Endothelial cell of umbilical vein (primary cell): Measurements from ENCODE around the gene SDCBP2. TPM values are rescaled to one million over a fixed set of nuclear protein-coding genes. Genes with fewer than 3 reads are reported as not detected.

Experiments used
- BruUV-seq: library from RNA; stranded (reverse); fragments of 400-500 nt; replicated peaks from 2 replicates; lab custom pipeline; 2021; lab: Mats Ljungman, UMichigan
- CTCF ChIA-PET: fragments of 300-600, 350-600 bp; sonication (Branson Sonifier 250); formaldehyde crosslinking; loops from one replicate; lab custom pipeline; 2021; ENCODE audit warnings: antibody characterized with exemption, inconsistent platforms; lab: Charles Lee
- POLR2A ChIA-PET: fragments of 300-600, 350-600 bp; sonication (Branson Sonifier 250); formaldehyde crosslinking; loops from one replicate; lab custom pipeline; 2021; ENCODE audit warnings: antibody characterized with exemption, inconsistent platforms; lab: Charles Lee
- DNase-seq: peaks from one replicate; pipeline ENCODE4 v3.0.0-alpha.2; 2011; ENCODE audit warnings: low read depth, low spot score
- FAIRE-seq: peaks from 2 replicates; lab custom pipeline; 2011; peaks lifted over from hg19 to GRCh38; lab: Jason Lieb, UNC
- H2AFZ ChIP-seq: 2 replicates; pipeline ENCODE4 v1.6.0; 2012; ENCODE audit warnings: low read depth, low read length, control low read depth, inconsistent platforms
- H3K27ac ChIP-seq: 2 replicates; pipeline ENCODE4 v1.5.1; 2011; ENCODE audit warnings: low read depth, mild to moderate bottlenecking, control low read depth, low read length, moderate library complexity; ENCODE audit not compliant: insufficient read depth
- H3K27me3 ChIP-seq, 2 experiments: 2 replicates each; pipeline versions ENCODE4 v1.6.0 to v1.6.1; 2011; ENCODE audit warnings: low read length in 2 of 2, mixed read lengths in 1 of 2; ENCODE audit not compliant: control insufficient read depth in 2 of 2, insufficient read depth in 2 of 2
- H3K36me3 ChIP-seq, 2 experiments: 2 replicates in 1 of 2; 3 replicates in 1 of 2; pipeline ENCODE4 v1.5.1; 2011; ENCODE audit warnings: low read length in 2 of 2, mild to moderate bottlenecking in 1 of 2, moderate library complexity in 1 of 2; ENCODE audit not compliant: control insufficient read depth in 2 of 2, insufficient read depth in 2 of 2; ENCODE audit errors: extremely low read depth in 1 of 2
- H3K4me1 ChIP-seq: 3 replicates; pipeline ENCODE4 v1.5.1; 2011; ENCODE audit warnings: mild to moderate bottlenecking, low read length; ENCODE audit not compliant: control insufficient read depth, insufficient read depth; ENCODE audit errors: extremely low read depth
- H3K4me2 ChIP-seq: 2 replicates; pipeline ENCODE4 v1.6.1; 2011; ENCODE audit warnings: low read length, control low read depth, mixed read lengths; ENCODE audit not compliant: insufficient read depth
- H3K4me3 ChIP-seq, 3 experiments: fragments of 200-600 bp in 1 of 3; sonication (generic), shearing (Covaris generic) in 1 of 3; replicated peaks in 1 of 3; 2 replicates each; pipeline ENCODE4 v1.5.1; 2011 to 2016; ENCODE audit warnings: control low read depth in 3 of 3, low read length in 3 of 3, mild to moderate bottlenecking in 2 of 3, inconsistent platforms in 1 of 3, low read depth in 1 of 3, moderate library complexity in 1 of 3; ENCODE audit not compliant: insufficient read depth in 1 of 3
- H3K79me2 ChIP-seq: 2 replicates; pipeline ENCODE4 v1.6.0; 2012; ENCODE audit warnings: low read length, inconsistent platforms; ENCODE audit not compliant: control insufficient read depth, insufficient read depth
- H3K9ac ChIP-seq: replicated peaks from 2 replicates; pipeline ENCODE3; 2011; ENCODE audit warnings: low read length, control low read depth; ENCODE audit not compliant: insufficient read depth; ENCODE audit errors: extremely low read depth
- H3K9me1 ChIP-seq: replicated peaks from 3 replicates; pipeline ENCODE4 v1.6.0; 2011; ENCODE audit warnings: mild to moderate bottlenecking, low read length; ENCODE audit not compliant: control insufficient read depth, insufficient read depth; ENCODE audit errors: extremely low read depth
- H3K9me3 ChIP-seq: replicated peaks from 2 replicates; pipeline ENCODE4 v1.5.1; 2012; ENCODE audit warnings: low read length, inconsistent platforms; ENCODE audit not compliant: control insufficient read depth, insufficient read depth
- H4K20me1 ChIP-seq: replicated peaks from 2 replicates; pipeline ENCODE3; 2011; ENCODE audit warnings: mild to moderate bottlenecking, low read length; ENCODE audit not compliant: control insufficient read depth, insufficient read depth; ENCODE audit errors: extremely low read depth
- EZH2 ChIP-seq: IDR thresholded peaks from 2 replicates; pipeline ENCODE4 v1.6.1; 2012; ENCODE audit warnings: borderline replicate concordance, low read depth, mild to moderate bottlenecking, moderate library complexity, low read length, inconsistent platforms; ENCODE audit not compliant: severe bottlenecking
- FOS ChIP-seq: IDR thresholded peaks from 2 replicates; pipeline ENCODE4 v1.6.1; 2011; ENCODE audit warnings: mild to moderate bottlenecking, low read length, moderate library complexity, borderline replicate concordance; ENCODE audit not compliant: insufficient read depth
- GATA2 ChIP-seq: IDR thresholded peaks from 2 replicates; pipeline ENCODE4 v1.7.0; 2011; ENCODE audit warnings: low read depth, mild to moderate bottlenecking, moderate library complexity, mixed read lengths, low read length; ENCODE audit not compliant: insufficient read length, insufficient read depth
- JUN ChIP-seq: IDR thresholded peaks from 2 replicates; pipeline ENCODE4 v1.6.1; 2011; ENCODE audit warnings: borderline replicate concordance, low read depth; ENCODE audit not compliant: insufficient read length, insufficient read depth
- MYC ChIP-seq: IDR thresholded peaks from one replicate; pipeline ENCODE4 v1.6.1; 2011; ENCODE audit warnings: mild to moderate bottlenecking, low read depth, low read length
- POLR2A ChIP-seq: IDR thresholded peaks from 2 replicates; pipeline ENCODE4 v1.6.1; 2012; ENCODE audit warnings: low read depth, mild to moderate bottlenecking, control low read depth, low read length
- POLR2AphosphoS5 ChIP-seq: IDR thresholded peaks from 2 replicates; pipeline ENCODE4 v1.6.1; 2012; ENCODE audit warnings: low read depth, mild to moderate bottlenecking, control low read depth, low read length, moderate library complexity; ENCODE audit not compliant: insufficient read depth
- dilution Hi-C: fragments of 300-500 bp; cut with MboI; formaldehyde crosslinking; loops from one replicate; pipeline ENCODE4 v1.15.0; 2019; ENCODE audit warnings: low sequenced_read_pairs; ENCODE audit not compliant: extremely low pct_ligation_motif_present
- intact Hi-C: fragments of 100-400 bp; cut with micrococcal nuclease; formaldehyde crosslinking; loops from one replicate; pipeline ENCODE4 v1.10.0; 2022
- polyA plus RNA-seq, 4 experiments: library from polyadenylated mRNA; depleted of rRNA in 3 of 4; stranded (reverse) in 3 of 4; unstranded in 1 of 4; fragments of >200 nt; gene quantifications; 2 replicates each; pipeline versions ENCODE4 v1.2.1 to v1.2.3, GENCODE V29; 2011 to 2012; ENCODE audit warnings: missing spikeins in 1 of 4
- total RNA-seq: library from RNA; stranded (reverse); gene quantifications from 2 replicates; pipeline ENCODE4 v1.2.3, GENCODE V29; 2021
- TF ChIP-seq, protein P1 (sequence below): IDR thresholded peaks from 2 replicates; pipeline ENCODE4 v1.6.1; 2011; ENCODE audit not compliant: insufficient read depth, insufficient read length
- TF ChIP-seq, protein P2 (sequence below), 2 donors: IDR thresholded peaks; 1 replicate in 1 of 2; 2 replicates in 1 of 2; pipeline ENCODE4 v1.5.1; 2011; ENCODE audit warnings: low read length in 2 of 2, mild to moderate bottlenecking in 2 of 2, moderate library complexity in 2 of 2, control low read depth in 1 of 2, inconsistent platforms in 1 of 2, low read depth in 1 of 2; ENCODE audit not compliant: insufficient read depth in 1 of 2; ENCODE audit errors: extremely low read depth in 1 of 2

The SDCBP2 gene
- total and polyA plus RNA-seq, 2 donors (not counting 3 experiments of a cell fraction or from before 2014, with no cell fraction given): 6.9 to 9.0 TPM

DNA sequence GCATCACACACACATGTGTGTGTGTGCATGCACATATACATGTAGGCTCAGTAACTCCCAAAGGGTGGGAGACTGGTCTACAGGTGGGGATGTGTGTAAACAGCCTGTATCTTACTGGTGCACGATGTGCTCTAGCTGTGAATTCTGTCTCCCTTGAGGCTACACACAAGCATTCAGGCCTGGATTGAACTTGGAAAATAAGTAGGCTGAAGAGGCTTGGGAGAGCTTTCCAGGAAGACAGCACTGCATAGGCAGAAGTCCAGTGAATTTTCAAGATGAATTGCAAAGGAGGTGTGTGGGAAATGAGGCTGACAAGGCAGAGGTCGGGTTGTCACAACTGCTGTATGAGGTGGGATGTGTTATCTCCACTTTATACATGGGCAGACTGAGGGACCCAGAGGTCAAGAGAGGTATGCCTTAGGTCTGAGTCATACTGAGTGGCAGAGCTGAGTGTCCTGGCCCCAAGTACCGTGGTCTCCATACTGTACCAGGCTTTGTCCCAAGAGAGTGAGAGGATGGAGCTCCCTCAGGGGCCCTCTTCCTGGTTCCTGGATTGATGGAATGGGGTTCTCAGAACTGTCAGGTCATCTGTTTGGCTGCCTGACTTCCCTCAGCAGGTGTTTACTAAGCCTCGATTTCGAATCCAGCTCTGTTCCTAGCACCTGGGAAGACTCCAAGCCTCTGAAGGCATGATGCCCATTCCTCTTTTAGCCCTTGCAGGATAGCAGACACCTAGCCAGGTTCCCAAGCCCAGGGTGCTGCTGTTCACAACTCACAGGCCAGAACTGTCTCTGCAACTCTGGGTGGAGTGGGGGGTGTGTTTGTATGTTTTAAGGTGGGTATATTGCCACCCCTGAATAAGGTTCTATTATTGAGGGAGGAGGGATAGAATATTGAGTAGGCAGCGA is 48.5 kb downstream of the SDCBP2 start:
- Histone ChIP-seq H3K36me3 (no peaks in the 10 kb centered on the region), H3K9ac (no peak overlapping the region), H2AFZ (no peak overlapping the region), H3K9me3 (no peaks in the 10 kb centered on the region), H3K4me1 (no peaks in the 10 kb centered on the region), H3K4me2 (no peak overlapping the region), H3K27ac (no peak overlapping the region), H3K79me2 (no peaks in the 10 kb centered on the region), H4K20me1 (no peaks in the 10 kb centered on the region), H3K27me3 (no peaks in the 10 kb centered on the region), H3K9me1 (no peaks in the 10 kb centered on the region), H3K4me3 (no peak overlapping the region)
- ChIA-PET CTCF (interaction anchor here (1.1 to 2.2 kb wide), 5 partner anchors 10 to 38 kb away, joined by 3 to 5 read pairs (median 4); no protein-coding TSS in a partner anchor), POLR2A (no interaction called here)
- intact Hi-C loops: no loop called here
- TF ChIP-seq JUN: no peak
- TF ChIP-seq POLR2A: no peak
- no peak for TF ChIP-seq EZH2
- FAIRE-seq: peak; percentile 28
- dilution Hi-C loops: no loop called here
- DNase-seq: no peak
- no TSS peak for BruUV-seq

DNA sequence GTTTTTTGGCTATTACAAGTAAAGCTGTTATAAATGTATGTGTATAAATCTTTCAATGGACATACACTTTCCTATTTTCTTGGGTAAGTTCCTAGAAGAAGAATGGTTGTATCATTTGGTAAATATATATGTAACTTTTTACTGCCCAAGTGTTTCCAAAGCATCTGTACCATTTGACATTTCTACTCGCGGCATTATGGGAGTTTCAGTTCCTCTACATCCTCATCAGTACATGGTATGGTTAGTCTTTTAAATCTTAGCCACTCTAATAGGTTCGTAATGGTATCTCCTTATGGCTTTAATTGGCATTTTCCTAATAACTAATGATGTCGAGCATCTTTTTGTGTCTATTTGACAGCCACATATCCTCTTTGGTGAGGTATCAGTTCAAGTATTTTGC is 49.9 kb downstream of the SDCBP2 start:
- FAIRE-seq (no peak), DNase-seq (no peak)
- H3K27me3 ChIP-seq: no peaks in the 10 kb centered on the region
- H3K36me3 ChIP-seq: no peaks in the 10 kb centered on the region
- H3K27ac ChIP-seq: no peak overlapping the region
- CTCF ChIA-PET: interaction anchor here (1.2 kb wide), 1 partner anchor 9 kb away, joined by 3 read pairs; no protein-coding TSS in a partner anchor
- no peaks in the 10 kb centered on the region for H3K9me1 ChIP-seq
- H3K9me3 ChIP-seq: no peaks in the 10 kb centered on the region
- H4K20me1 ChIP-seq: no peaks in the 10 kb centered on the region
- no peak overlapping the region for H3K9ac ChIP-seq
- H3K4me3 ChIP-seq: no peak overlapping the region
- dilution Hi-C loops (no loop called here), intact Hi-C loops (no loop called here)
- POLR2A ChIA-PET: no interaction called here
- BruUV-seq: no TSS peak
- no peaks in the 10 kb centered on the region for H3K4me1 ChIP-seq
- H3K4me2 ChIP-seq: no peak overlapping the region
- H2AFZ ChIP-seq: no peak overlapping the region
- H3K79me2 ChIP-seq: no peaks in the 10 kb centered on the region
- TF ChIP-seq GATA2 (no peak), POLR2A (no peak), FOS (no peak), JUN (no peak), POLR2AphosphoS5 (no peak), MYC (no peak), EZH2 (no peak)
- TF ChIP-seq, protein P1, sequence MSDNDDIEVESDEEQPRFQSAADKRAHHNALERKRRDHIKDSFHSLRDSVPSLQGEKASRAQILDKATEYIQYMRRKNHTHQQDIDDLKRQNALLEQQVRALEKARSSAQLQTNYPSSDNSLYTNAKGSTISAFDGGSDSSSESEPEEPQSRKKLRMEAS: no peak
- TF ChIP-seq, protein P2, sequence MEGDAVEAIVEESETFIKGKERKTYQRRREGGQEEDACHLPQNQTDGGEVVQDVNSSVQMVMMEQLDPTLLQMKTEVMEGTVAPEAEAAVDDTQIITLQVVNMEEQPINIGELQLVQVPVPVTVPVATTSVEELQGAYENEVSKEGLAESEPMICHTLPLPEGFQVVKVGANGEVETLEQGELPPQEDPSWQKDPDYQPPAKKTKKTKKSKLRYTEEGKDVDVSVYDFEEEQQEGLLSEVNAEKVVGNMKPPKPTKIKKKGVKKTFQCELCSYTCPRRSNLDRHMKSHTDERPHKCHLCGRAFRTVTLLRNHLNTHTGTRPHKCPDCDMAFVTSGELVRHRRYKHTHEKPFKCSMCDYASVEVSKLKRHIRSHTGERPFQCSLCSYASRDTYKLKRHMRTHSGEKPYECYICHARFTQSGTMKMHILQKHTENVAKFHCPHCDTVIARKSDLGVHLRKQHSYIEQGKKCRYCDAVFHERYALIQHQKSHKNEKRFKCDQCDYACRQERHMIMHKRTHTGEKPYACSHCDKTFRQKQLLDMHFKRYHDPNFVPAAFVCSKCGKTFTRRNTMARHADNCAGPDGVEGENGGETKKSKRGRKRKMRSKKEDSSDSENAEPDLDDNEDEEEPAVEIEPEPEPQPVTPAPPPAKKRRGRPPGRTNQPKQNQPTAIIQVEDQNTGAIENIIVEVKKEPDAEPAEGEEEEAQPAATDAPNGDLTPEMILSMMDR (IDR thresholded peaks at IDR 0.05; ENCODE audit: extremely low read depth in 1 of 2, insufficient read depth in 1 of 2, low read depth in 1 of 2, low read length in 2 of 2): no peak
